GM18519 (cell line): ENCODE results near the gene CTNNB1.
A peak's percentile ranks its signal among the peaks of the same experiment; 100 is the strongest.

Experiments
- ATAC-seq: cut with Tn5 transposase; IDR thresholded peaks from one replicate; pipeline ENCODE4 v1.9.1; 2021; ENCODE audit warnings: mild to moderate bottlenecking, moderate library complexity; ENCODE audit not compliant: unreplicated experiment, low FRiP score

Gene CTNNB1

DNA sequence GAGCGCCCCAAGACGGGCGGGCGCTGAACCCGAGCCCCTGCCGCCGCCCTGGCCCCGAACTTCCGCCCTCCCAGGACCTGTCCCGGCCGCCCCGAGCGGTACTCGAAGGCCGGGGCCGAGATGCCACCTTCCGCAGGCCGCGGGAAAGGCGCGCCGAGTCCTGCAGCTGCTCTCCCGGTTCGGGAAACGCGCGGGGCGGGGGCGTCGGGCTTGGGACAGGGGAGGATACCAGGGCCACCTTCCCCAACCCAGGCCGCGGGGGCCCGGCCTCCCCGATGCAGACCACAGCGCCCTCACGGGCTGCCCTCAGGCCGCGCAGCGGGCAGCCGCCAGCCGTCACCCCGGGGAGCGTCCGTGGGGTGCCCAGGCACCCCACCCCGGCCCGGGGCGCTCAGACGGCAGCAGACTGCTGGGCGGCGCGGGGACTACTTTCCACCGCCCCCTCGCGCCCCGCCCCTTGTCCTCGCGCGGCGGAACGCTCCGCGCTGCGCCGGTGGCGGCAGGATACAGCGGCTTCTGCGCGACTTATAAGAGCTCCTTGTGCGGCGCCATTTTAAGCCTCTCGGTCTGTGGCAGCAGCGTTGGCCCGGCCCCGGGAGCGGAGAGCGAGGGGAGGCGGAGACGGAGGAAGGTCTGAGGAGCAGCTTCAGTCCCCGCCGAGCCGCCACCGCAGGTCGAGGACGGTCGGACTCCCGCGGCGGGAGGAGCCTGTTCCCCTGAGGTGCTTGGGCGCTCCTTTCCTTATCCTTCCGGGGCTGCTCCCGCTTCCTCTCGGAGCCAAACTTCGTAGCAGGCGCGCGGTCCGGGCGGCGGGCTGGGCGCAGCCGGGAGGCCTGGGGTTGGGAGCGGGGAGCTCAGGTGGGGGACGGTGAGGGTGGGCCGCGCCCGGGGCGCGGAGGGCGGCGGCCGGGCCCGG, at the start of gene CTNNB1:
TSS of gene CTNNB1 (plus strand) at position 556 of the 916 bp plus-strand sequence. CDS start 24,564 bp downstream, outside the sequence.
- peak; percentile 69 for ATAC-seq

DNA sequence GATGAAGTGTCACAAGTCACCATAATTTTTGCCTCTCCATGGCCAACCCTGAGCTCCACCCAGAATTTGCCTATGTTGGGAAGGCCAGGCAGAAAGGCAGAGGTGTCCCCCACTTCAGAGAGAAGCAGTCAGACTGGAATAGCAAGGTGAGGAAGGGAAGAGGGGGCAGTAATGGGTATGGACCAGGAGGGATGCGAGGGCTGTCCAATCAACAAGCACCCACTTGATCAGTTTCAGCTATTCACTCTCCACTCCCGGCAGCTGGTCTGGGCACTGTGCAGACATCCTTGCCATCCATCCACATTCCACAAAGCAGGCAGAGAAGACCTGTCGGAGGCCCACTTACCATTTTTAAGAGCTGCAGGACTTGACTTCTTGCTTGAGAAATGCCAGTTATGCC, 43.5 kb upstream of the CTNNB1 start:
- no peak for ATAC-seq

DNA sequence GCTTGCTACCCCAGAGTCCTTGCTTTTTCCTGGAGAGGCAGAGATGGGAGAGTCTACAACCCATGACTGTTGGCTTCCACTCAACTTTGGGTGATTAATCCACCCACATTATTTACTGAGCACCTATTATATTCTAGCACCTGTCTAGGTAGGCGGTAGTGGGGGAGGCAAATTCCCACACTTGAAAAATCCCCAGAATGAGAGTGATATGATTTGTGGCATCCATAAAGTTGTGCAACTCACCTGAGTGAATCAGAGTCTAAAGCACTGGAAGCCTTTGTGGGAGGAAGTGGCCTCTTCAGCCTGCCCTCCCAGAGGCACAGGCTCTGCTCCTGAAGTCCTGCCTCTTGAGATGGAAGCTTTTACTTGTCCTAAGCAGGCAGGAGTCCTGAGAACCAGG, 40.4 kb upstream of the CTNNB1 start:
- no peak for ATAC-seq

DNA sequence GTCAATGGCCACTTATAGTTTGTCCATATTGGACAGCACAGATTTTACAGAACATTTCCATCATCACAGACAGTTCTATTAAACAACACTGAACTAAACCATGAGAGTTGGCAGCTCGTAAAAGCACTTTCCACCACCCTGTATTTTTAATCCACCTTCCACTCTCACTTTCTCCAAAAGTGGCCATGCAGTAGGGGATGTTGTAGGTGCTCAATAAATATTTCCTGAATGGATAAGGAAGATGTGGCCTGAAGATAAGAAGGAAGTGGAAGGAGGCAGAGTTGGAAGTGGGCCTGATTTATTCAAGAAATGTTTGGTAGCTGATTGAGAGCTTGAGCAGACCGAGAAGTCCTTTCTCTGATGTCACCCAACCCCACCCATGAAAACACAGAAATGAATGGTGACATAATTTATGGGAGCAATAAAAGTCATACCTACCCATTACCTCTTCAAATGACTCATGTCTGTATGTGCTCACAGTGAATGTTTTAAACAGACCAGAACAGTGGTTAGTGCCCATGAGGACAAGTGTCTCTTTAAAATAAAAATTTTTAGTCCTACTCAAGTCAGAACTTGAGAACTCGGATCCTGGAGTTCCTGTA, 39.6 kb upstream of the CTNNB1 start:
- ATAC-seq, result no peak

DNA sequence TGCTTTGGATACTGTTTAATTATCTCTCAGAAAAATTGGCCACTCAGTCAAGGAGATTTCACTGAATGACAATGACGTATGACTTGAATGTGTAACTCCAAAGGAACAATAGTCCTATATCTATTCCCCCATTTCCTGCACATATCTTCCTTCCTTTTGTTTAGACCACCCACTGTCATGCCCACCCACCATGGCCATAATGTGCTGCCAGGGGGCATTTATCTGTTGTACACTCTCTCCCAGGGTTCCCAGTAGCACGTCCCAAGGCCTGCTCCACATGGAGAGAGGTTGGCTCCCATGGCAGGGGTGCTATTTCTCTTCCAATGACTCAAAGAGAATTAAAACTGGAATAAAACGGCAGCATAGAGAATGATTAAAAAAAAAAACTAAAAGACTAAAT, 36.8 kb upstream of the CTNNB1 start:
- ATAC-seq, result no peak

DNA sequence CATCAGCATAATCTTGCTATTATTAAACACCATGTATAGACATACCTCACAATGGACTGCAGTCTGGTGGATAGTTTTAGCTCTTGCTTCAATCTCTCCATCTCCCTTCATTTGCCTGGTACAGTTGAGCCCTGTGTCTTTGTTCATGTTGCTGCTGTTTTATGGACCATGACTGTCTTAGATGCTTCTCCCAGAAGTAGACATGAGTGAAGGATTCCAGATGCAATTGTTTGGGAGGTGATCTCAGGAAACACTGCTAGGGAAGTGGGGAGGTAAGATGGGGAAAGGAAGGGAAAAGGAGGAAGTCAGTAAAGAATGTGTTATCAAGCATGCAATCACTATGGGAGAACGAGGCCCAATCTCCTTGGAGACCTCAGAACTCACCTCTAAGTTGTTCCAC, 36.3 kb upstream of the CTNNB1 start:
- no peak for ATAC-seq

DNA sequence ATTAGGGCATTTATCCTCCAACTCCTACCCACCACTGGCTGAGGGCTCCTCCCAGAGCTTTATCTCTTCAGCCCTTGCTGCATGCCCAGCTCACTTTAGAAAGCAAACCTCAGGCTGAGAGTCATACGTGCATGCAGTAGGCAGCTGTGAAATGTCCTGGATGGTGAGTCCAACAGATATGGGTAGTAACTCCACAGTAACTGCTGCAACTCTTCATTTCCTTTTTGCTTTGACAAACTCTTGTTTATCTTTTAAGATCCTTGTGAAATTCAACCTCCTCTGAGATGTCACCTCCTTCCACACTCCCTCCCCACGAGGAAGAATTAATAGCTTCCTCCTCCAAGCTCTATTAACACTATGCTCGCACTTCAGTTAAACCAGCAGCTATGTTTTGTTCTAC, 35.9 kb upstream of the CTNNB1 start:
- ATAC-seq, result no peak

DNA sequence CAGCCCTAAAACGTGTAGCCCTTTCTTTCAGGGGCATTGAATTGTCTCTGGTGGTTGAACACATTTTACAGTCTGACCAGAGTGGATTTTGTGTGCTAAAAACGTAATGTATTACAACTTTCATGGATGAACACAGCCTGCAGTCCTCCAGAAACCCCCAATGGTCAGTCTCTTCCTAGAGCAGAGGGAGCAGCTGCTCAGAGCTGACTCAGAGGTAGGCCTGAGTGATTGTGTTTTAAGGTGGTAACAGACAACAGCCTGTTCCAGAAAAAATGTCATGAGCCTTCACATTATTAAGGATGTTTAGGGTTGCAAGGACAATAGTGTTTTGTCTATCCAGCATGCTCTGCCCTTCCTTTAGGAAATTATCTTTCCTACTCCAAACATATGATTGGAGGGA, 34.5 kb upstream of the CTNNB1 start:
- no peak for ATAC-seq

DNA sequence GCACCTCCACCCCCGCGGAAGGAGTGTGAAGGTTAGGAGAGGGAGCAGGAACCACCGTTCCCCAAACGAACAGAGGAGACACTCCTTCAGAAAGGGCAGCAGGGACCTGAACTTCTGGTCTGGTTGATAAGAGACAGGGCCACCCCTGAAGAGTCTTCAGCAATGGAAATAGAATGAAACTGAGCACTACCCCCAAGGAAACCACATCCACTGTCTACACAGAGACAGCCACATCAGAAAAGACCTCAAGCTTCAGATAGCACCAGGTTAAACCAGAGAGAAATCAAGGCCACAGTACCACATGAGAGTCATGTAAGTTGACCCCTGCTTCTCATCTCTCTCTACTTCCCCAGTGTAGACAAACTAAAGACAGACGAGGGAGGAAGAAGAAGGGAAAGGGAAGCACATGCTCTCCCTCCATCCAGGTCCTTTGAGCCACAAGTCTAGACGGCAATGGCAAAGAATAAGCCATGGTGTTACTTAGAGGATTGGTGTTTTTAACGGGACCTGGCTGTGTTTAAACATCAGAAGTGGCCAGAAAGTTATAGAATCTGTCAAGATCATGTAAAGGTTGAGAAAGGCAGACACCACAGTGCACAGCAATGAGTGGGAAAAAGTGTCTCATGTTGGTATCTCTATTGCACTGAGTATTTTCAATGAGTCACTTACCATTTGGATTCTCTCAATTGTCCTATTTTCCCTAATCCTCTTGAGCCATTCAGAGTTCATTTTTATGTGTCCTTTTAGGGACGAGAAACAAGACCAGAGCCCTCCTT, 31.4 kb upstream of the CTNNB1 start:
- no peak for ATAC-seq

DNA sequence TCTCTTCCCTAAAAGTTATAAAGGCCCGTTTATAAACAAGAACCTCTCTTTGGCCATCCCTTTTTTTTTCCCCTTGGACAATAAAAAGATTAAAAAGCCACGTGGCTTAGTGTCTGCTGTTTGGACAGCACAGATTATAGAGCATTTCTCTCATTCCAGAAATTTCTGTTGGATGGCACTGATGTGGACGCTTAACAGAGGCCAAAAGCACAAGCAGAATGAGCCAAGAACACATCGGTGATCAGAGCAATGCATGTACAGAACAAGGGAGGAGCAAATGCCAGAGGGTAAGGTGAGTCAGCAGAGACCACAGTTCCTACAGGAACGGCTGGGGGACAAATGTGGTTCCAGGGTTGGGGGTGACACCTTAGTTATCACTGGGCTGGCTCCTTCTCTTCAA, 30.3 kb upstream of the CTNNB1 start:
- ATAC-seq, result no peak

DNA sequence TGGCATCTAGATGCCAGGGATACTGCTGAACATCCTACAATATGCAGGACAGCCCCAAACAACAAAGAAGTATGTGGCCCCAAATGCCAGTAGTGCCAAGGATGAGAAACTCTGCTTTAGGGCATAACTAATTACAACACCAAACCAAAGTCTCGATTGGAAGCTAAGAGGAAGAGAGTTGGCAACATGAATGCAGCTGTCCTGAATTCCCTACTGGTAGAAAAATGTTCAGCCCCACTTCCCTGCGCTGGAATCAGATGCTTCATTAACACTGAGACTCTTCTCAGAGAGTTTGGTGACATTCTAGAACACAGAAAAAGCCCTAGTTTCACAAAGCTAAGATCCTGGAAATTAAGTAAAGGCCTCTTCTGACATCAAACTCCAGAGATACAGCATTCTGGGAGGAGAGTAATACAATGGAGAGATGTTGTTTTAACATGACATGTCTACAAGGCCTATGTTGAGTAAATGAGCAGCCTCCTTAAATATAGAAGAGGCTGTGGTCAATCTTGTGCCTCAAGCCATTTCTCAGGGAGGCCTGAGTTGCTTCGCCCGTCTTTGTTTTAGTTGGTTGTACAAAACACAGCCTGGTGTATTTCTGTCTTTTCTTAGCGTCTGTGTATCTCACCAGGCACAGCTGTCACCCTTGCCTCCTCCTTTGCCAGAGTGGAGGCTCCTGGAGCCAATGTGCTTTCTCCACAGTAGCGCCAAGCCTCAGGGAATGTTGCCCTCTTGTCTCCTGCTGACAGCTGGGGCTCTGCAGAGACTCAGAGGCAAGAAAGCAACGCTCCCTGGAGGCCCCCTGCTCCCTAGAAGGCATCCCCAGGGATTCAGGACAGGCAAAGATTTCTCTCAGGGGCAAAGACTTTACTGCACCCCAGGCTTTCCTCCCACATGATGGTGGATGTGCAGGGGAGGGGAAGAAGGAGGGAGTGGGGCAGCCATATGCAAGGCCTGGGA, 25.1 kb upstream of the CTNNB1 start:
- ATAC-seq, result no peak

DNA sequence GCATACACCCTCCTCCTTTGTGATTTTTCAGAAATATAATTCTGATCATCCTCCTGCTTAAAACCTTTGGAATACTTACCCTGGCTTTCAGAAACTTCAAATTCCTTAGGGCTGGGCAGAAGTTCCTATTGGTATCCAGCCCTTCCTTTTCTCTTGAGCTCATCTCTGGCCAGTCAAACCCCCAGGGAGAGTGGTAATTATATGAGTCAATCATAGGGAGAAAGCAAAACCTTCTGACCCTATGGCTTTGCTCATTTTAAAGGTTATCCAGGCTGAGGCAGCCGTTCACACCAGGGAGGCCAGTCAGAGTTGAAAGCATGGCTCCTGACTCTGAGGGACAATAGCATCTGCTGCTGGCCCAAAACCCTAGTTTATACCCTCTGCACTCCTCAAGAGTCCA, 23.9 kb upstream of the CTNNB1 start:
- ATAC-seq, result no peak

DNA sequence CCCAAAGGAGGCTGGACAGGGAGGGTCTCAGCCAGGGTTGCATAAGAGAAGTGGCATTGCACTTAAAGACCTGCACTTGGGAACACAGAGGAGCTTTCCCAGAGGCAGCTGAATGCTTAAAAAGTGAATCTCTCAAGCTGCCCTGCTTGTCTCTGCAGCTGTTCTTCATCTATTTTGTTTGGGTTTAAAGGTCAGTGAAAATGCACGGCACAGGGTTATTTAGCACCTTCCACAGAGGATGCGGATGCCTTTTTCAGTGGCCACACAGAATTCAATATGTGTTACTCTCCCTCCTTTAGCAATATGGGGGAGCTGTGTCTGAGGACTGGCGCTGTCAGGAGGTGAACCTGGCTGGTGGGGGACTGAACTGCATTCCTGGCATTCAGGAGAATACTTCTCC, 22.7 kb upstream of the CTNNB1 start:
- no peak for ATAC-seq

DNA sequence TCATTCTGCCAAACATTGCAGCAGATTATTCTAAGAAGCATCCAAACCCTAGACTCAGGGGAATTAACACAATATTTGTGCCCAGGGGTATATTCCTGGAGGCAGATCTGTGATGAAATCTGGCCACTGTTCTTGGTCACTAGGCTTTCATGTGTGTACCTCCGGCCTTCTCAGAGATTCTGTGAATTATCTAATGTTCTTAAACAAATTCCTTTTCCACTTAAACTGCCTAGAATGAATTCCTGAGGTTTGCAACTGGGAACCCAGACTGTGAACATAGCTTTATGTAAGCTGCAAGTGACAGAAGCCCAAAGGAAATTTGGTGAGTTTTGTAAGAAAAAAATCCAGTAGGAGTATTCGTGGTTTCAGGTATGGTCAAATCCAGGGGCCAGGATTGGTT, 20.7 kb upstream of the CTNNB1 start:
- ATAC-seq, result no peak

DNA sequence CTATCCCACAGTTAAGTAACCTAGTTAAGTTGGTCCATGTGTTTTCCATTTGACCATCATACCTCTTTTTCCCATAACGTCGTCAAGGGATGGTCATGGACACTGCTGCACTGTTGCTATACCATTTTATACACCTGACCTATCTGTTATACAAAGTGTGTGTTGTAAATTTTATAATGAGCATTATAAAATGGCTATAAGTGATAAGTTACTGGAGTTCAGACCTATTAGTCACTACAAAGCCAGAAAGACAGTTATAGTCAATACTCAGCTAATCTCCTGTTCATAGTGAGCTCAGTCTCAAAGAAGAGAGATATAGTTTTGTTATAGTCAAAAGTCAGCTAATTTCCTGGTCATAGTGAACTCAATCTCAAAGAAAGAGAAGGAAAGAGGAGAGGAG, 18.9 kb upstream of the CTNNB1 start:
- no peak for ATAC-seq

DNA sequence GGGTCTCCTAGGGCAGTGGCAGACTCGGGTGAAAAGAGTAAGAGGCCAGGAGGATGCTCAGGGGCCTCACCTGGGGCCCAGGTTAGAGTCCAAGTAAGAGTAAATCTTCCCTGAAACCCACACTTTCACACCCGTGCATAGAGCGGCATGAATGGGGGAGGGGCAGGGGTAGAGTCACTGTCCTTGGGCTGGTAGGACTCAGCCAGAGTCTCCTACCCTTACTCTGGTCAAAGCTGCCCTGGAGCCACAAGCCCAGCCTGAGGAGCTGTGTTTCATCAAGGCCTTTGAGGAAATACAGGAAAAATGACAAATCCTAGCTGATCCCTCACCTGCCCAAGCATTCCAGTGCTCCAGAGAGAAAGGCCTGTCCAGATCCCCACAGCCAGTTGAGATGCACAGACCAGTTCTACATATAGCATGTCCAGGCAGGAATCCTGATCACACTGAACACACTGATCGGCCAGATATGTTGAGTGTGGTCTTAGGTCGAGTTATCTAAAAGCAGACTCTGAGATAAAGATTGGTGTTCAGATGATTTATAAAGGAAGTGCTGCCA, 16.7 kb upstream of the CTNNB1 start:
- no peak for ATAC-seq

DNA sequence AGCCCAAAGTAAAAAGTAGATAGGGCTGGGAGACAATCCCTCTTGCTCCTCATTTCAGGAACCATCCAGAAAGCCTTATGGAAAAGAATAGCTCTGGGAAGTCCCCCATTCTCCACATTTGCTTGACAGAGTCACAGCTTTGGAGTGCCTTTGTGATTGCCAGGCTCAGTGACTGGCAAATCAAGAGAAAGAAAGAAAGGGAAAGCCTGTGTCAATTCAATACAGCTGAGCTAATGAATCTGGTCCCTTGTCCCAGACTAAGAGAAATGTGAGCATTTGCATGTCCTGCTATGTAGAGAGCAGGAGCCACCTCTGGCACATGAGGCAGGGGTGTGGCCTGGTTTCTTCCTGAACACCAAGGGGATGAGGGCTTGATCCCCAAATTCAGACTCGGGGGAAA, 14.9 kb upstream of the CTNNB1 start:
- ATAC-seq, result no peak

DNA sequence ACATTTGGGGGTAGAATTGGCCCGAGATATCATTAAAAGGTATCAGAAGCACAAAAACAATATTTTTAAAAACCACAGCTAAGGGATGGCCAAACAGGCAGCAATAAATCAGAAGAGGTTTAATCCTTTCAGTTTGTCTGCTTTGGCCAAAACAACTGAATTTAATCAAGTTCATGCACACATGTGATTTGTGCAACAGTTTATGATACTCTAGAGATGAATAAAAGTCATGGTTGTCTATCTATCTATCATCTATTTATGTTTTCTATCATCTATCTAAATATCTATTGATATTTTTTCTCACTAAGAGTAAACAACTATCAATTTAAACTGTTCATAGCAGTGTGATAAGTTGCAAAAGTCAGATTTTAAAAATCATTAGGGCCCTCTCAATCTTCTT, 13.0 kb upstream of the CTNNB1 start:
- no peak for ATAC-seq

DNA sequence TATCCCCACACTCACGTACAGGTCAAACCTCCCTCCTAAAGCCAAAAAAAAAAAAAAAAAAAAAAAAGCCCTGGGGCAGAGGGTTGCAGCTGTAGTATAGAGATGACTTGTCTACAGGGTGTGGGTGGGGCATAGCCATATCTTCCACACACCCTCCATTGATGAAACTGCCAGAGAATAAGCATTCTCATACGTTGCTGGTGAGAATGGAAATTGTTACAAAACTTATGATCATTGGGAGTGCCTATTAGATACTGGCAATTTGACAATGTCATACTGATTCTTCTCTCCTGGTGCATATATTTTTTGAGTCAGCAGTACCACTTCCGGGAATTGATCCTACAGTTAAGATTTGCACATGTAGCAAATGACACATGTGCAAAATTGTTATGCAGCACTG, 11.0 kb upstream of the CTNNB1 start:
- no peak for ATAC-seq
